ENCODE results near the gene PTCD2.
"Not testable (repeated sequence)": the region's sequence is repeated elsewhere in the genome, so short reads cannot be mapped to it uniquely, and the experiment has no call there.

PTCD2 gene

DNA sequence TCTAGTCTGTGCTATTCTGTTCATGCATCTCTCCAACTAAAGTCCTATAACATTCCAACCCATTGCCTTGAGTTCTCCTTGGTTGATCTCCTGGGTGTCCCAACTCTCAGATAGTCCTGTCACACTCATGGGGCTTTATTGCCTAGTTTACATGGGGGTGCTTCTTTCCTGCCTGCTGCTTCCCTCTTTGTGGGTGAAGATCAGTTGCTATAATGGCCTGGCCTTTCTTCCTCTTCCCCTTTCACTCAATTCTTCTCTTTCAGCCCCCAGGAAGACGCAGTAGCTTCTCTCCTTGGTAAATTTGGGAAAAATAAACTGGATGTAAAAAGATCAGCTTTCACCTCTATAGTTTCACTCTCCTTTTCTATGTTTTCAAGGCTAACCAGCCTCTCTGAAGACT lies 66.5 kb downstream of the PTCD2 start:
- DNase-seq, result no peak

DNA sequence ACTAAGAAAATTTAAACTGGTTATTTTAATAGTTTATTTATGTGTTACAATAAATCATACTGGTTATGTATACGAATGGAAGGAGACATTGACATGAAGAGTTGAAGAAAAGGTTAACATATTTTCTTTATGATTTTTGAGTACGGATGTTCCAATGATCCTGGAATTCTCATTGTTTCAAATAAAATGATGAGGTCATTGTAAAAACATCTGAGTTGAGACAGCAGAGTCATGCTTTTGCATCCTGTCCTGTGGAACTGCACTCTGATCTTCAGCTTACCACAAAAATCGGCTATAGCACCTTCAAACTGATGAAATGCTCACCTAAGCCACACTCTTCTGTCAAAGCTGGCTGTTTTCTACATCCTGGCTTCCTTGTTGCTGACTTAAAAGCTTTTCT lies 67.8 kb downstream of the PTCD2 start:
- no peak for DNase-seq

GRCh38 chr5:72388646-72389045 lies 68.5 kb downstream of the PTCD2 start:
- no peak for DNase-seq

DNA sequence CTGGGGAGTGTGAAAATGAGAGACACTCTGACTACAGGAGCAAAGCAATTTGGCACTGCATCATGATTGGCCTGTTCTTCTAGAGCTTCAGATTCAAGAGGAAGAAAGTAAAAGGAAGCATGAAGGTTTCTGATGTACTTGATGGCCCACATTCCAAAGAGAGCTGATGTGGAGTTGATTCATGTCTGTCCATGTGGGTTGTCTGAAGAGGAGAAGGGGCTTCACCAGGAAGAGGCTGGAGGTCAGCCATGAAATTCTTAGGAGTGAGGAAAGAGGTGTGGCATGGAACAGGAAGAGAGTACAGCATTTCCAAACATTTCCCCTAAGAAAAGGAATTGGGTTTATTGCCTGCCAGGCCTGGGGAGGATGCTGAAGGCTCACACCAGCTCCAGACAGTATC lies 70.7 kb downstream of the PTCD2 start:
- no peak for DNase-seq

GRCh38 chr5:72392326-72392733 lies 72.2 kb downstream of the PTCD2 start:
- DNase-seq, result peak; percentile 18

DNA sequence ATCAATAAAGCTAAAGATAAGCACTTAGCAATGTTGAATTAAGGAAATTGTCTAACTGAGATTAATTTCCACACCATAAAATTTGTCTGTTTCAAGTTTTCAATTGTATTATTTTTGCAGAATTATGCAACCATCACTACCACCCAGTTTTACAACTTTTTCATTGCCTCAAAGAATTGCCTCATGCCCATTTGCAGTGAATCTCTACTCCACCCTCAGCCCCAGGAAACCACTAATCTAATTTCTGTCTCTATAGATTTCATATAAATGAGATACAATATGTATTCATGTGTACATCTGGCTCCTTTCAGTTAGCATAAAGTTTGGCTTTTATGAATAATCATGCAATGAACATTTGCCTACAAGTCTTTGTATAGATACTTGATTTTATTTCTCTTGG lies 72.9 kb downstream of the PTCD2 start:
- no peak for DNase-seq

DNA sequence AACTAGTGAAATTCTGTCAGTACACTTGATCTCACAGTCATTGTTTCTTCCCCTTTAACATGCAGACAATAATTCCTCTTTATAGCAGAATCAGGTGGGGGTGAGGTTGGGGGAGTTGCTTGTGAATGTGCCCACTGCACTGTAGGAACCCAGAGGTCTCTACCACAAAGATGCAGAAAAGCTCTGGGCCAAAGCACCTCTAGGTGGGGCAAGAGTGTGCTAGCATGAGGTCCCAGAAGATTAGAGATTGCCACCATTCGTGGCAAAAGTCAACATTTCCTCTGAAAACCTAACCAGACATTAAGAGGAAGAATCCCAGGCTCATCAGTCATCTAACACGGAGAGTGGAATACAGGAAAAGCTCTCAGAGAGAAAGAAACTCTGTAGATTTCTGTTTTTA lies 74.5 kb downstream of the PTCD2 start:
- no peak for DNase-seq

DNA sequence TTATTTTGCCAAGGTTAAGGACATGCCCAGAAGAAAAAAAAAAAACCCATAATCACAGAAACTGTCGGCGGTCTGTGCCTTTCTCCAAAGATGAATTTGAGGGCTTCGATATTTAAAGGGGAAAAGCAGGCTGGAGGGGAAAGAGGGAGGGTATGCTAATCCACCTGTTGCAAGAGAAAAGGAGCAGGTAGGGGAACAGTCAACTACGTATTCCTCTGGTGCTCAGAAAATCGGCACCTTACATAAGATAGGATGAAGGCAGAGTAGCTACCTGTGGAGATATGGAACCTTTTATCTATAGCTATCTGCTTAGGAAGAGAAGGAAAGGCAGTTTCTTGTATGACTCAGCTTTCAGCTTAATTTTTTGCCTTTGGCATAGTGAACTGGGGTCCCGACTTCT lies 77.7 kb downstream of the PTCD2 start:
- DNase-seq, result no peak

DNA sequence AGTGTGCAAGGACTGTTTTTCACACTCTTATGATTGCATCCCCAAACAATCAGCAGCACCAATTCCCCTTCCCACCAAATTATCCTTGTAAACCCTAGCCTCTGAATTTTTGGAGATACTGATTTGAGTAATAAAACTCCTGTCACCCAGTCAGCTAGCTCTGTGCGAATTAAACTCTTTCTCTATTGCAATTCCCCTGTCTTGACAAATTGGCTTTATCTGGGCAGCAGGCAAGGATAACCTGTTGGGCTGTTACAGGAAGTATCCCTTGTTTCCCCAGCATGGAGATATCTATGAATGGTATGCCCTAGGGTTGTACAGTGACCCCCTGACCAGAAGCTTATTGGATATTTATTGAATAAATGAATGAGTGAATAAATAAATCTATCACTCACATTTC lies 80.8 kb downstream of the PTCD2 start:
- DNase-seq, result no peak

GRCh38 chr5:72402381-72402890 lies 82.3 kb downstream of the PTCD2 start:
- DNase-seq, result no peak

- DNase-seq, result no peak
Observed at GRCh38 chr5:72402959-72403628, 82.9 kb downstream of the PTCD2 start.

DNA sequence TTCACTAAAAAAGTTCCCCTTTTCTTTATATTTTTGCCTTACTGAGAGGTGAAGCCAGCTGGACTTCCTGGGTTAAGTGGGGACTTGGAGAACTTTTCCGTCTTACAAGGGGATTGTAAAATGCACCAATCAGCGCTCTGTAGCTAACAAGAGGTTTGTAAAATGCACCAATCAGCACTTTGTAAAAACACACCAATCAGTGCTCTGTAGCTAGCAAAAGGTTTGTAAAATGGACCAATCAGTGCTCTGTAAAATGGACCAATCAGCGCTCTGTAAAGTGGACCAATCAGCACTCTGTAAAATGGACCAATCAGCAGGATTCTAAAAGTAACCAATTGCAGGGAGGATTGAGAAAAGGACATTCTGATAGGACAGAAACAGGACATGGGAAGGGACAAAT lies 84.6 kb downstream of the PTCD2 start:
- not testable (repeated sequence) for DNase-seq

DNA sequence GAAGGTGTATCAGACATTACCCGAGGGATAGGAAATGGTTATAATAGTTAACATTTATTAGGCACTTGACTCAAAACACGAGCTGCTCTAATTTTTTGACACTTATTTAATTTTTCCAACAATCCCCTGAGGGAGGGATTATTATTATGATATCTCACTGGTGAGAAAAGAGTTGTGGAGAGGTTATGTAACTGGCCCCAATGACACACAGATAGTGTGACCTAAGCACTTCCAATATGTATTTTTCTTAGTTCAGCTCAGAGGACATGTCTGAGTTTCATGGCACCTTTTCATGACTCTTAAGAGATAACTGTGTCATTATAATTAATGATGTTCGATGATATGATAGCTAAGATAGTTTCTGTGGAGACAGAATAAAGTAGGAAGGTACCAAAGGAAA lies 86.9 kb downstream of the PTCD2 start:
- no peak for DNase-seq

DNA sequence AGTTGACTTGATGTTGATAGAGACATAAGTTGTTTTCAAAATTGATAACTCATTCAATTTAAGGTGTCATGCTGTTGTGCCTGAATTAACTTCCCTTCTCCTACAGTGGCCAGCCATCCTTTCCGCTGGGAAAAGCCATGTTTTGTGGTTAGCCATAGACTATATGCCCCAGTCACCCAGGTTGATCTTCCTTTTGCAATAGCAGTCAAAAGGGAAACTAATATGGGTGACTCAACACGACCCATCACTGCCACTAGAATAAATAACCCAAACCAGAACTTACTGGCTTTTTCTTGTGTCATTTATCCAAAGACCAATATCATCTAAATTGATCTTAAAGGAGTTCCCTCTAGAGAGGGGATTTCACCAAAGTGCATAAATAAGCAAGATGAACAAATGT lies 87.4 kb downstream of the PTCD2 start:
- DNase-seq, result no peak

DNA sequence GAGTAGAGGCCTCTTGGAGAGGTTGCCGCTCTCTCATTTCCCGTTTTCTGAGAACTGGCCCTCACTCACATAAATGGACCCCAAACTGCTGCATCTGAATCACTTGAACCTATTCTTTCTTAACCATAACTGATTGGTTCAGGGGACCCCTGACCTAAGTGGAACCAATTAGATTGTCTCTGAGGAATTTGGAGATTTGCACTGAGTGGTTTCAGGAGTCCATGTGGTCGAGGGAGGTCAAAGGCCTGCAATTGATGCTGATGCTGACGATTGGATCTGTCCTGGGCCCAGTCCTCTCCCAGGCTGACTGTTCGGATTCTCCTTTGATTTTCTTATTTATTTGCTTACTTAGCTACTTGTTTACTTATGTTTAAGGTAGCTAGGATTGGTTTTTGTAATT lies 88.0 kb downstream of the PTCD2 start:
- no peak for DNase-seq

- DNase-seq, result no peak
Observed at GRCh38 chr5:72408603-72409002, 88.4 kb downstream of the PTCD2 start.

DNA sequence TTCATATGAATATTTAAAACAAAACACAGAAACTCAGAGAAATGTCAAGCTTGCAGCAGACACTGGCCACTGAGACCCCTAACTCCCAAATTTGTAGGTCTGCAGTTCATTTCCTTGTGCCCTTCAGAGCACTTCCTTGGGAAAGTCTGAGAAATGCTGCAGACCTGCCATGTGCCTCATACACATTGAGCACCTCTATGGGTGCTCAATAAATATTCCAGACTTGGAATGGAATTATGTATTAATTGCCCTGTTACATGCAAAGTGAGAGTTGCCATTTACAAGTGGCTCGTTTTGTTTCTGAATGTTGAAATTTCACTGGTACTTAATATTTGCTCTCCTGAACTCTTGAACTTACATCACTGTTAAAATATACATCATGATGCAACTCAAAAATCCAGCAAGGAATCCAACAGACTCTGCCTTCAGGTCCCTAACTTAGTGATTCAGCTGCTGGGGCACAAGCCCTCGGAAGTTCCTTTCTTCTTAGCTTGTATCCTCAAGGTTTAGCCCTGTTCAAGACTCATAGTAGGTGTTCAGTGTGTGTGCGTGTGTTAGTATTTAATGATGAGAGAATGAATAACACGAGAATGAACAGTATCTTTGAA lies 90.6 kb downstream of the PTCD2 start:
- no peak for DNase-seq

DNA sequence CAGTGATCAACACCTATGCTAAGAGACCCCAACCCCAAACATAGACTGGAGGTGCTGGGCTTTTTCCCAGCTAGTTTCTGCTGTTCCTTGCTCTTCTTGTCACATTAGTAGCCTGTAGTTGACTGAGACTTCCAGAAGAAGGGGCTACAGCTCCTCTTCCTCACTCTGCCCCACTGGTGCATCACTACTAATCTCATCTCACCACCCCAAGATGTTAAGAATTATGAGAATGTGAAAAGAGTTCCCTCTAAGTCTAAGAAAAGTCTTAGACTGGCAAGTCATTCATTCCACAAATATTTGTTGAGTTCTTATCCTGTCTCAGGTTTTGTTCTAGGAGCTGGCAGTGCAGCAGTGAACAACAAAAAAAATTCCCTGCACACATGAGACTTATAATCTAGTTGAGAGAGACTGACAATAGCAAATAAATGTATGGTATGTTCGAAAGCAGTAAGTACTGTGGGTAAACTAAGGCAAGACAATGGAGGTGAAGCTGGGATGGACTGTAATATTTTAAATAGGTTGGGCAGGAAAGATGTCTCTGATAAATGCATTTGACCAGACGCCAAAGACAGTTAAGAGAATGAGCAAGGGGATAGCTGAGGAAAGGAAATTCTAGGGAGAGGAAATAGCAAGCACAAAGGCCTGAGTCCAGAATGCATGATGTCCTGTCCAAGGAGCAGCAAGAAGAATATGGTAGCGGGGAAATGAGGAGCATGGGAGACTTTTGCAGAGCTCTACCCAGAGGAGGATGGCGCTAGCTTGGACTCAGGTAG lies 92.3 kb downstream of the PTCD2 start:
- no peak for DNase-seq

- DNase-seq, result no peak
Observed at GRCh38 chr5:72415616-72416325, 95.6 kb downstream of the PTCD2 start.

DNA sequence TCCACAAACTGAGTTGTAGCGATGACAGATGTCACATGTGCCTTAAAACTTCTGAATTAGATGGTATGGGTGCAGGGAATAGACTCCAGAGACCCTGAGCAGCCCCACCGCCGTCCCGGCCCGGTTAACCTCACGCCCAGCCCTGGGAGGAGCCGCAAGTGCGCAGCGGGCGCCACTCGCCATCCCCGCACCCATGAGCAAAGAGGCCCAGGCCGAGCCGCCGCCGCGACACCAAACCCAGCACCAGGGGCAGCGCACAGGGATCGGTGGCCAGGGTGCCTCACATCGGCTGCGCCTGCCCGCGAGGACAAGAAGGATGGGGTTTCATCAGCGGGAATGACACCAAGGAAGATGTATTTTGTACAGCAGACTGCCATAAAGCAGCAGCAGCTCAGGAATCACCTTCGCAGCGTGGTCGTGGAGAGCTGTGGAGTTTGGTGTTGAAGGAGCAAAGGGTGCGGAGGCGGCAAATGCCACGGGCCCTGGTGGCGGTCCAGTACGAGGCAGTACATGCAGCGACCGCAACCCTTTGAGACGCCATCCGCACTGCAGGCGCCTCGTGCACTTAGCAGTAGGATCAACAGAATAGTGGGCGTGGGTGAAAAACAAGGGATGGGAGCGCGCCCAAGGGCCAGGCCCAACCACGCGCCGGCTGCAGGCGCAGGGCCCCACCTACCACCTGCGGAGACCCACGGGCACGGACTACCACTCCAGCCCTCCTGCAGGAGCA lies 97.3 kb downstream of the PTCD2 start:
- no peak for DNase-seq

Measured in NCI-H2029 treated with DMSO at 0.1 percent for 48 hours (cell line).